HepG2 (cell line): Measurements from ENCODE around the gene ZFPM1. TPM values are rescaled to one million over a fixed set of nuclear protein-coding genes. Genes with fewer than 3 reads are reported as not detected.

Source experiments
- AKAP8 ChIP-seq: sonication (generic); formaldehyde crosslinking; IDR thresholded peaks from 2 replicates; pipeline ENCODE4 v1.5.1; 2020; ENCODE audit warnings: mild to moderate bottlenecking, missing genetic modification reagents
- ATF7 ChIP-seq, 2 experiments: fragments of 450-650 bp in 1 of 2; sonication (generic) in 1 of 2; formaldehyde crosslinking in 1 of 2; IDR thresholded peaks; 2 replicates each; pipeline versions ENCODE4 v1.4.0 to v1.6.1; 2016 to 2020; ENCODE audit warnings: antibody characterized with exemption in 1 of 2, mild to moderate bottlenecking in 1 of 2, missing genetic modification reagents in 1 of 2
- CBX1 ChIP-seq: IDR thresholded peaks from one replicate; pipeline ENCODE4 v1.6.1; 2016; ENCODE audit warnings: antibody characterized with exemption, low read depth
- HDAC1 ChIP-seq: sonication (generic); formaldehyde crosslinking; IDR thresholded peaks from 2 replicates; pipeline ENCODE4 v1.5.1; 2020; ENCODE audit warnings: mild to moderate bottlenecking, missing genetic modification reagents
- HNF1B ChIP-seq: sonication (generic); formaldehyde crosslinking; IDR thresholded peaks from 2 replicates; pipeline ENCODE4 v1.5.1; 2020; ENCODE audit warnings: mild to moderate bottlenecking, moderate library complexity, missing genetic modification reagents
- IKZF4 ChIP-seq: sonication (generic); formaldehyde crosslinking; IDR thresholded peaks from 2 replicates; pipeline ENCODE4 v1.5.1; 2020; ENCODE audit warnings: borderline replicate concordance, mild to moderate bottlenecking, low read depth, missing genetic modification reagents; ENCODE audit errors: not compliant biosample characterization
- IKZF5 ChIP-seq: IDR thresholded peaks from 2 replicates; pipeline ENCODE4 v1.6.1; 2018; ENCODE audit warnings: missing genetic modification reagents, mild to moderate bottlenecking, missing compliant biosample characterization
- RBM39 ChIP-seq: fragments of 200-400 bp; formaldehyde crosslinking; IDR thresholded peaks from one replicate; pipeline ENCODE4 v1.6.1; 2018; ENCODE audit warnings: antibody characterized with exemption, mild to moderate bottlenecking, low read depth, low read length; ENCODE audit not compliant: poor library complexity, severe bottlenecking
- SALL1 ChIP-seq: sonication (generic); formaldehyde crosslinking; IDR thresholded peaks from 2 replicates; pipeline ENCODE4 v1.8.0; 2022; ENCODE audit warnings: mild to moderate bottlenecking, missing genetic modification reagents
- TCF7 ChIP-seq: sonication (generic); IDR thresholded peaks from 2 replicates; pipeline ENCODE4 v1.6.1; 2016; ENCODE audit warnings: antibody characterized with exemption, low read depth
- ZBTB4 ChIP-seq: sonication (generic); formaldehyde crosslinking; IDR thresholded peaks from 2 replicates; pipeline ENCODE4 v1.4.0; 2020; ENCODE audit warnings: missing genetic modification reagents, mild to moderate bottlenecking, borderline replicate concordance
- ZNF136 ChIP-seq: sonication (generic); formaldehyde crosslinking; IDR thresholded peaks from 2 replicates; pipeline ENCODE4 v1.8.1; 2022; ENCODE audit warnings: low read depth, mild to moderate bottlenecking, moderate library complexity, missing genetic modification reagents
- ZNF280B ChIP-seq: sonication (generic); formaldehyde crosslinking; IDR thresholded peaks from 2 replicates; pipeline ENCODE4 v1.5.0; 2020; ENCODE audit warnings: missing genetic modification reagents, mild to moderate bottlenecking, borderline replicate concordance
- ZNF468 ChIP-seq: sonication (generic); formaldehyde crosslinking; IDR thresholded peaks from 2 replicates; pipeline ENCODE4 v1.8.0; 2022; ENCODE audit warnings: mild to moderate bottlenecking, moderate library complexity, missing genetic modification reagents
- ZNF614 ChIP-seq: IDR thresholded peaks from 2 replicates; pipeline ENCODE4 v1.6.1; 2018; ENCODE audit warnings: missing biosample characterization, missing genetic modification reagents, inconsistent platforms, borderline replicate concordance
- ZNF724P ChIP-seq: sonication (generic); formaldehyde crosslinking; IDR thresholded peaks from 2 replicates; pipeline ENCODE4 v1.8.0; 2022; ENCODE audit warnings: missing genetic modification reagents, borderline replicate concordance
- ZNF781 ChIP-seq: sonication (generic); formaldehyde crosslinking; IDR thresholded peaks from 2 replicates; pipeline ENCODE4 v1.5.1; 2020; ENCODE audit warnings: borderline replicate concordance, mild to moderate bottlenecking, missing genetic modification reagents; ENCODE audit errors: not compliant biosample characterization
- ZNF841 ChIP-seq: sonication (generic); formaldehyde crosslinking; IDR thresholded peaks from 2 replicates; pipeline ENCODE4 v1.8.1; 2023; ENCODE audit warnings: missing genetic modification reagents, borderline replicate concordance
- polyA plus RNA-seq, 8 experiments: library from polyadenylated mRNA; depleted of rRNA in 3 of 8; stranded (reverse) in 7 of 8; unstranded in 1 of 8; fragments of >200 nt; fragmentation: Illumina TruSeq in 4 of 8; extraction: Trizol in 4 of 8; gene quantifications; 2 replicates each; pipeline versions ENCODE4 v1.2.1 to v1.2.3, GENCODE V29; 2011 to 2016; ENCODE audit warnings: low read depth in 4 of 8, missing spikeins in 1 of 8, mixed read lengths in 1 of 8; ENCODE audit not compliant: insufficient read depth in 1 of 8
- total RNA-seq, 5 experiments: library from RNA; depleted of rRNA; stranded (reverse); fragments of >200 nt; fragmentation: Illumina TruSeq; extraction: Trizol; gene quantifications; 2 replicates each; pipeline ENCODE4 v1.2.3, GENCODE V29; 2016; ENCODE audit warnings: low read depth in 1 of 5

The ZFPM1 gene
- total and polyA plus RNA-seq, 2 of the 13 experiments (the other 11 are each of a cell fraction or from before 2014, with no cell fraction given), result 1.3 to 3.8 TPM

GRCh38 chr16:88558457-88559442 lies 105.7 kb downstream of the ZFPM1 start (continued):
- TF ChIP-seq IKZF5, result 0 out of 2 replicates have a peak, but pooled peaks have one; percentile 43
- peak; percentile 50; the same call in 1 of the 2 replicates for TF ChIP-seq HDAC1
- peak; percentile 46; the same call in 1 of the 2 replicates for TF ChIP-seq HNF1B (CRISPR knock-in tag)
- TF ChIP-seq ZNF468 (CRISPR knock-in tag), result no peak
- TF ChIP-seq ZNF724P (CRISPR knock-in tag), result no peak
- TF ChIP-seq TCF7, result no peak
- TF ChIP-seq CBX1, result no peak
- TF ChIP-seq ZNF136 (CRISPR knock-in tag), result no peak
- TF ChIP-seq ZNF781, result peak; percentile 15
- peak; percentile 41; the same call in 1 of the 2 replicates for TF ChIP-seq ZNF614 (CRISPR knock-in tag)
- no peak for TF ChIP-seq ZNF841
- no peak for TF ChIP-seq RBM39
- no peak for TF ChIP-seq ZBTB4 (CRISPR knock-in tag)
- TF ChIP-seq IKZF4 (CRISPR knock-in tag), result no peak
- no peak for TF ChIP-seq ATF7 (IDR thresholded peaks at IDR 0.05)
- TF ChIP-seq ATF7 (CRISPR knock-in tag; IDR thresholded peaks at IDR 0.05), result no peak
- TF ChIP-seq ZNF280B (CRISPR knock-in tag), result peak; percentile 84; the same call in 1 of the 2 replicates
- TF ChIP-seq SALL1 (CRISPR knock-in tag), result peak; percentile 57
- 0 out of 2 replicates have a peak, but pooled peaks have one; percentile 72 for TF ChIP-seq AKAP8
